NB4 (cell line): ENCODE data around the gene SLC15A4.

Experiments used
- DNase-seq: peaks from one replicate; pipeline ENCODE4 v3.0.0; 2010; ENCODE audit warnings: low read depth
- H3K4me3 ChIP-seq: one replicate; pipeline ENCODE4 v1.5.1; 2011; ENCODE audit warnings: mild to moderate bottlenecking, low read depth, low read length, moderate library complexity
- MYC ChIP-seq: IDR thresholded peaks from 2 replicates; pipeline ENCODE4 v1.6.1; 2011; ENCODE audit warnings: low read depth, low read length
- POLR2A ChIP-seq: IDR thresholded peaks from 2 replicates; pipeline ENCODE4 v1.6.1; 2011; ENCODE audit warnings: mild to moderate bottlenecking; ENCODE audit not compliant: insufficient read length; ENCODE audit errors: extremely low read depth
- TF ChIP-seq, protein P1 (sequence below): IDR thresholded peaks from one replicate; pipeline ENCODE4 v1.5.1; 2012; ENCODE audit warnings: low read depth, low read length
- TF ChIP-seq, protein P2 (sequence below): IDR thresholded peaks from 2 replicates; pipeline ENCODE4 v1.6.1; 2011; ENCODE audit warnings: low read depth, low read length

Gene SLC15A4

DNA sequence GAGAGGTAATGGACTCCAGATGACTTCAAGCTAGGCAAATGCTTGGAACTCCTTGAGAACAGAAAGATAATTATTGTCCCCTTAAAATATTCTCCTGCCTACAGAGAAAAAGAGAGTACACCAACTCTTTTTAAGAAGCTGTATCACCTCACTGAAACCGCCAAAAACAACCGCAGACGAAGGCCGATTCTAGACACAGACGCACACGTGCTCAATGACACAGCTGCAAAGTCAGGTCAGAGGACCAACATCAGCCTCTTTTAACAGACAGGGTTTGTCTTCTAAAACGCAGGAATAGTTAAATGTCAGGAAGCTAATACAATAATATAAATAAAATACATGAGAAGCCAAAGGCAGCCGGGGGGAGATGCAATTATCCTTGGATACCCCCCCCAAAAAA is 19.0 kb downstream of the SLC15A4 start:
- no peak for DNase-seq
- no peak overlapping the region for H3K4me3 ChIP-seq
- TF ChIP-seq MYC: no peak
- TF ChIP-seq, protein P1, sequence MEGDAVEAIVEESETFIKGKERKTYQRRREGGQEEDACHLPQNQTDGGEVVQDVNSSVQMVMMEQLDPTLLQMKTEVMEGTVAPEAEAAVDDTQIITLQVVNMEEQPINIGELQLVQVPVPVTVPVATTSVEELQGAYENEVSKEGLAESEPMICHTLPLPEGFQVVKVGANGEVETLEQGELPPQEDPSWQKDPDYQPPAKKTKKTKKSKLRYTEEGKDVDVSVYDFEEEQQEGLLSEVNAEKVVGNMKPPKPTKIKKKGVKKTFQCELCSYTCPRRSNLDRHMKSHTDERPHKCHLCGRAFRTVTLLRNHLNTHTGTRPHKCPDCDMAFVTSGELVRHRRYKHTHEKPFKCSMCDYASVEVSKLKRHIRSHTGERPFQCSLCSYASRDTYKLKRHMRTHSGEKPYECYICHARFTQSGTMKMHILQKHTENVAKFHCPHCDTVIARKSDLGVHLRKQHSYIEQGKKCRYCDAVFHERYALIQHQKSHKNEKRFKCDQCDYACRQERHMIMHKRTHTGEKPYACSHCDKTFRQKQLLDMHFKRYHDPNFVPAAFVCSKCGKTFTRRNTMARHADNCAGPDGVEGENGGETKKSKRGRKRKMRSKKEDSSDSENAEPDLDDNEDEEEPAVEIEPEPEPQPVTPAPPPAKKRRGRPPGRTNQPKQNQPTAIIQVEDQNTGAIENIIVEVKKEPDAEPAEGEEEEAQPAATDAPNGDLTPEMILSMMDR: no peak
- TF ChIP-seq POLR2A: no peak
- TF ChIP-seq, protein P2, sequence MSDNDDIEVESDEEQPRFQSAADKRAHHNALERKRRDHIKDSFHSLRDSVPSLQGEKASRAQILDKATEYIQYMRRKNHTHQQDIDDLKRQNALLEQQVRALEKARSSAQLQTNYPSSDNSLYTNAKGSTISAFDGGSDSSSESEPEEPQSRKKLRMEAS: no peak

DNA sequence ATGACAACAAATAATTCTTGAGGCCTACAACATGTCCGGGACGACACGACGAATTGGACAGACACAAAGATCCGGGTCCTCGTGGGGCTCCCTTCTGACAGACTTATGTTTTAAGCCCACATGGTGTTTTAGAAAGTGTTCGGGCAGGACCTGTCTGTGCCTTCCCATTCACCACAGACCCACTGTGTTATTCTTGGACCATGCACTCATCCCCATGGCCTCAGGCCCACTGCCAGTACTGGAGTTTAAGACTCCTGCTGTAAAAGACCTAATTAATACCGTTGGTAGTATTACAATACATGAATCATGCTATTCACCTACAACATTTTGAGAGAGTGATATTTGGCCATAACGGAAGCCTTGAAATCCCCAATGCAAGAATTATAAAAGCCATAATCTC is 20.0 kb downstream of the SLC15A4 start:
- no peak for DNase-seq
- no peak overlapping the region for H3K4me3 ChIP-seq
- TF ChIP-seq POLR2A (no peak), MYC (no peak)
- TF ChIP-seq, protein P2: no peak
- TF ChIP-seq, protein P1: no peak

DNA sequence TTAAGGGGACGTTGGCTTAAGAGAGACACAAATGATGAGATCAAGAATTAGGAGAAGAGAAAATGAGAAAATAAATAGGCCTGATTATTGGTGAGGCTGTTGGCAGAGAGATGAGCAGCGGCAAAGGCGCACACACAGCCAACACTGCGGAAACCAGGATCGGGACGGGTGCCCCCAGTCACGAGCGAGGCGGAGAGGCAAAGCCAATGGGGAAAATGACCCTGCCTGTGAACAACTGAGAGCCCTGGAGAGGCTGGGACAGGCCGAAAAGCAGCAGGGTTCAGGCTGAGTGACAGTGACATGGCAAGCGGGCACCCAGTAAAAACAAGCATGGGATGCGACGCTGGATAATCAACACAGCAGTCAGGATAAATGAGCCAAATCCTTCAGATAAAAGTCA is 21.0 kb downstream of the SLC15A4 start:
- TF ChIP-seq MYC: no peak
- TF ChIP-seq POLR2A: no peak
- TF ChIP-seq, protein P2: no peak
- TF ChIP-seq, protein P1: no peak
- no peak overlapping the region for H3K4me3 ChIP-seq

DNA sequence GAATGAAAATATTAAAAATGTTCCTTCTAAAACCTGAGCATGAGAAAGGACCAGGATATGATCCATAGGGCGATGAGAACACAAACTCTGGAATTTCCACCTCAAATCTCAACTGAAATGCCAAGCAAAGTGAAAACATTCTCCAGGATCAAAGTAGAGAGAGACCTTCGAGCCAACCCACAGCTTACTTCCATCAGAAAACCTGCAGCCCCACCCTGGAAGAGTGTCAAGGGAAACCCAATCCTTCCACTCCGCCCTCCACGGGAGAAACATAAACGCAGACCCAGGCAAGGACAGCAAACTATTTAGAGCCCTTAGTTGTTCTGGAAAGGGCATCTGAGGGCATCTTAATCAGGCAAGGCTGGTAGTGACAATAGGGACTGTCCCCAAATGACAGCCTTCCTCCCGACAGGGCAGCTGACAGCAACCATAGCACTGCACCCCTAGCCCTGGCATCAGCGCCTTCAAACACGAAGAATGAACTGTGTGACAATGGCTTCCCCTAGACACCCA is 21.8 kb downstream of the SLC15A4 start:
- DNase-seq: no peak
- H3K4me3 ChIP-seq: no peak overlapping the region
- TF ChIP-seq MYC (no peak), POLR2A (no peak)
- TF ChIP-seq, protein P2: no peak
- TF ChIP-seq, protein P1: no peak

More for the DNA sequence above, 21.0 kb downstream of the SLC15A4 start:
- no peak for DNase-seq

DNA sequence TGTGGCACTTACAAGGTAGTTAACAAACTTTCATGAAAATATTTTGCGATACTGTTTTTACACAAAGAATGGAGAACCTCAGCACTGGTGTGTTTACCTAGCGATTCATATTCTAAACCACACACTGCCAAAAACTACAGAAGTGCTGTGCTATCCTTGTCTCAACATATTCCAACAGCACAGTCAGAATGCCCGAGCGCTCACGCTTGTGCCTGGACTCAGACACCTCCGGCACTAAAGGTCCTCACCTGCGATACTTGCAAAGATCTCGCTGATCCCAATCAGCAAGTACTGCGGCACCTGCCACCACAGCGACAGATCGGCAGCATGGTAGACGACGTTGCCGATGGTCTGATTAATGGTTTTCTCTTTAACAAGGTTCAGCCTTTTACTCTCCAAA is 23.2 kb downstream of the SLC15A4 start:
- no peak for DNase-seq
- TF ChIP-seq, protein P1: no peak
- TF ChIP-seq, protein P2: no peak
- TF ChIP-seq MYC: no peak
- TF ChIP-seq POLR2A: no peak
- H3K4me3 ChIP-seq: no peak overlapping the region

DNA sequence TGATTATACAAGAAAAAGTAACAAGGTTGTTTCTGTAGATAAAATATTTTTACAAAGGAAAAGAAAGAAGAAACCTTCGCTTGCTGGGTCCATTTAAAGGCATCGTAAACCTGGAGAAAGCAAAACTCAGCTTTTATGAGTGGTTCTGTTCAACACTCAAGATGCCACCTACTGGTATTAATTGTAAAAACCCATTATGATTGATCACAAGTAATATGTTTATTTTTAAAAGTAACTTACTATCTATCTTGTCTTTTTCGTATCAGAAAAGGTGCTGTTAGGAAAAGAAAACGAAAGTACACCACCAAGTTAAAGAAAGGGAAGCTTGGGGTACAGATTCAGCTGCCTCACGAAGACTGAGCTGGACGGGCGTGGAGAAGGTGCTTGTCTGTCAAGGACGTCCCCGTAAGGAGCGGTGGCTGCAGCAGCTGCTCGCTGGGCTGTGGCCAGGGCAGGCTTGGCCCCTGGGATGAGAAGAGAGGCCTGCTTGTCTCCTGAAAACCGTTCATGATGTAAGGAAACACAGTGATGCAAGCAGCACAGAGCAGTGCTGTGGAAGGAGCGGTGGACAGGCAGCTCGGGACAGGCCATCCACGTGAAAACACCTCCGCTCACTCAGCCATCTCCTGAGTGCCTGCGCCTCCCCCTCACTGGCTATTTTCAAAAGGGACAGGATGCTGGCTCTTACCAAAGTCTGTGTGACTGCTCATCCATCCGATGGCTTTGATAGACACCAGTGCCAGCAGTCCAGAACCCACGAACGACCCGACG is 25.0 kb downstream of the SLC15A4 start:
- no peak for DNase-seq
- H3K4me3 ChIP-seq: no peak overlapping the region
- no peak for TF ChIP-seq MYC
- TF ChIP-seq POLR2A: no peak
